HCT116 (cell line): ENCODE data around the gene TOX2. TPM values are rescaled to one million over a fixed set of nuclear protein-coding genes. Genes with fewer than 3 reads are reported as not detected.
A peak's percentile ranks its signal among the peaks of the same experiment; 100 is the strongest.

Source experiments
- ATAC-seq: fragments of 200-7000 bp; cut with Tn5 transposase; 2 replicates; pipeline ENCODE4 v1.9.1; 2020; ENCODE audit warnings: mild to moderate bottlenecking, moderate library complexity
- BruUV-seq: library from RNA; stranded (reverse); fragments of 400-500 nt; replicated peaks from 2 replicates; lab custom pipeline; 2021; lab: Mats Ljungman, UMichigan
- CTCF ChIA-PET: fragments of 300-600 bp; sonication (Branson Sonifier 250); formaldehyde crosslinking; loops from one replicate; lab custom pipeline; 2021; ENCODE audit warnings: antibody characterized with exemption; lab: Charles Lee
- POLR2A ChIA-PET: fragments of 300-600, 350-600 bp; sonication (Branson Sonifier 250); formaldehyde crosslinking; loops from one replicate; lab custom pipeline; 2021; ENCODE audit warnings: antibody characterized with exemption; lab: Charles Lee
- RAD21 ChIA-PET, 2 experiments: fragments of 300-600 bp; sonication (Branson Sonifier 250); formaldehyde crosslinking; loops; one replicate each; lab custom pipeline; 2023; ENCODE audit warnings: low total read pairs in 2 of 2; ENCODE audit not compliant: uncharacterized antibody in 2 of 2, unreplicated experiment in 2 of 2, low non-redundant PET in 1 of 2; lab: Charles Lee
- DNase-seq: peaks from one replicate; pipeline ENCODE4 v3.0.0-alpha.2; 2010; ENCODE audit warnings: low read depth, low spot score
- H2AFZ ChIP-seq: fragments of 200-600 bp; shearing (Covaris generic), sonication (generic); 2 replicates; pipeline ENCODE4 v1.6.1; 2017; ENCODE audit warnings: low read depth, mixed run types, mixed read lengths, antibody characterized with exemption, low read length; ENCODE audit not compliant: poor library complexity, severe bottlenecking
- H3K27ac ChIP-seq: 2 replicates; pipeline ENCODE4 v1.5.1; 2012; ENCODE audit warnings: low read depth, low read length
- H3K27me3 ChIP-seq: fragments of 200-600 bp; sonication (generic); 2 replicates; pipeline ENCODE4 v1.6.1; 2016; ENCODE audit warnings: mixed run types, low read length, mixed read lengths; ENCODE audit not compliant: insufficient read depth
- H3K36me3 ChIP-seq, 2 experiments: fragments of 200-500 bp in 1 of 2; fragments of 200-600 bp in 1 of 2; sonication (Bioruptor generic) in 1 of 2; sonication (generic) in 1 of 2; 2 replicates each; pipeline versions ENCODE4 v1.5.1 to v1.6.1; 2014 to 2016; ENCODE audit warnings: low read length in 2 of 2, inconsistent platforms in 1 of 2, mixed read lengths in 1 of 2, mixed run types in 1 of 2; ENCODE audit not compliant: insufficient read depth in 2 of 2, control insufficient read depth in 1 of 2
- H3K4me1 ChIP-seq, 2 experiments: fragments of 200-600 bp in 1 of 2; sonication (generic) in 1 of 2; 2 replicates each; pipeline versions ENCODE4 v1.5.1 to v1.6.1; 2012 to 2017; ENCODE audit warnings: low read length in 2 of 2, inconsistent platforms in 1 of 2, mild to moderate bottlenecking in 1 of 2, mixed read lengths in 1 of 2, mixed run types in 1 of 2, moderate library complexity in 1 of 2; ENCODE audit not compliant: insufficient read depth in 2 of 2, control insufficient read depth in 1 of 2
- H3K4me2 ChIP-seq: fragments of 200-600 bp; sonication (generic); 2 replicates; pipeline ENCODE4 v1.6.1; 2017; ENCODE audit warnings: mixed run types, low read length, mixed read lengths
- H3K4me3 ChIP-seq, 2 experiments: fragments of 200-600 bp in 1 of 2; sonication (generic) in 1 of 2; replicated peaks in 1 of 2; 2 replicates each; pipeline ENCODE4 v1.5.1; 2011 to 2016; ENCODE audit warnings: low read length in 2 of 2, control low read depth in 1 of 2, low read depth in 1 of 2, mild to moderate bottlenecking in 1 of 2, mixed read lengths in 1 of 2, mixed run types in 1 of 2
- H3K79me2 ChIP-seq: fragments of 200-600 bp; sonication (generic); 2 replicates; pipeline ENCODE4 v1.6.1; 2017; ENCODE audit warnings: mild to moderate bottlenecking, mixed run types, low read length, moderate library complexity, mixed read lengths; ENCODE audit not compliant: insufficient read depth
- H3K9ac ChIP-seq: fragments of 200-600 bp; sonication (generic); 2 replicates; pipeline ENCODE4 v1.6.1; 2016; ENCODE audit warnings: low read length, mixed read lengths
- H3K9me2 ChIP-seq: fragments of 200-600 bp; sonication (generic), shearing (Covaris generic); 2 replicates; pipeline ENCODE4 v1.6.1; 2017; ENCODE audit warnings: mixed run types, mild to moderate bottlenecking, moderate library complexity; ENCODE audit not compliant: insufficient read depth
- H3K9me3 ChIP-seq, 2 experiments: fragments of 200-500 bp in 1 of 2; fragments of 200-600 bp in 1 of 2; sonication (Bioruptor generic) in 1 of 2; sonication (generic) in 1 of 2; 2 replicates each; pipeline ENCODE4 v1.6.1; 2014 to 2017; ENCODE audit warnings: low read length in 2 of 2, mixed read lengths in 2 of 2, inconsistent platforms in 1 of 2, low read depth in 1 of 2, mild to moderate bottlenecking in 1 of 2, mixed run types in 1 of 2, moderate library complexity in 1 of 2; ENCODE audit not compliant: control insufficient read depth in 1 of 2, insufficient read depth in 1 of 2
- H4K20me1 ChIP-seq: fragments of 200-600 bp; sonication (generic), shearing (Covaris generic); 2 replicates; pipeline ENCODE4 v1.6.1; 2017; ENCODE audit warnings: mixed run types, mild to moderate bottlenecking, moderate library complexity; ENCODE audit not compliant: insufficient read depth
- CBX3 ChIP-seq: IDR thresholded peaks from 2 replicates; pipeline ENCODE4 v1.6.1; 2012; ENCODE audit warnings: low read depth
- CEBPB ChIP-seq: IDR thresholded peaks from 2 replicates; pipeline ENCODE4 v1.6.1; 2012; ENCODE audit warnings: low read depth
- EGR1 ChIP-seq: IDR thresholded peaks from 2 replicates; pipeline ENCODE4 v1.6.1; 2012; ENCODE audit warnings: low read depth
- ELF1 ChIP-seq: IDR thresholded peaks from 2 replicates; pipeline ENCODE4 v1.6.1; 2012; ENCODE audit warnings: low read depth, borderline replicate concordance
- JUND ChIP-seq: IDR thresholded peaks from 2 replicates; pipeline ENCODE4 v1.6.1; 2012
- SRF ChIP-seq: IDR thresholded peaks from 2 replicates; pipeline ENCODE4 v1.6.1; 2012; ENCODE audit warnings: low read depth
- TCF7L2 ChIP-seq: IDR thresholded peaks from 2 replicates; pipeline ENCODE4 v1.7.0; 2011; ENCODE audit warnings: borderline replicate concordance, inconsistent platforms; ENCODE audit not compliant: insufficient read depth, insufficient read length; ENCODE audit errors: extremely low read depth
- ZFX ChIP-seq: fragments of 450-650 bp; IDR thresholded peaks from 2 replicates; pipeline ENCODE4 v1.6.1; 2017
- ZNF274 ChIP-seq: fragments of 200-500 bp; sonication (Bioruptor generic); IDR thresholded peaks from 2 replicates; pipeline ENCODE4 v1.6.1; 2014; ENCODE audit warnings: mild to moderate bottlenecking, low read depth, low read length, inconsistent platforms
- intact Hi-C: fragments of 100-400 bp; cut with micrococcal nuclease; formaldehyde crosslinking; loops from 2 replicates; pipeline ENCODE4 v1.10.0; 2022
- total RNA-seq: library from RNA; stranded (reverse); gene quantifications from one replicate; pipeline ENCODE4 v1.2.1, GENCODE V29; 2021; ENCODE audit not compliant: unreplicated experiment
- TF ChIP-seq, protein P1 (sequence below): IDR thresholded peaks from 2 replicates; pipeline ENCODE4 v1.6.1; 2012
- TF ChIP-seq, protein P2 (sequence below): IDR thresholded peaks from 2 replicates; pipeline ENCODE4 v1.6.1; 2012
- TF ChIP-seq, protein P3 (sequence below), 3 experiments: fragments of 200-600 bp in 1 of 3; sonication (generic) in 1 of 3; IDR thresholded peaks in 2 of 3; conservative IDR thresholded peaks in 1 of 3; 2 replicates each; pipeline ENCODE4 v1.5.1; 2012 to 2017; ENCODE audit warnings: low read depth in 2 of 3, low read length in 2 of 3, antibody characterized with exemption in 1 of 3, borderline replicate concordance in 1 of 3, control low read depth in 1 of 3, mild to moderate bottlenecking in 1 of 3, mixed read lengths in 1 of 3, mixed run types in 1 of 3, moderate library complexity in 1 of 3; ENCODE audit not compliant: insufficient read depth in 1 of 3
- TF ChIP-seq, protein P4 (sequence below): IDR thresholded peaks from 2 replicates; pipeline ENCODE4 v1.6.1; 2011; ENCODE audit warnings: mild to moderate bottlenecking, low read length, moderate library complexity; ENCODE audit not compliant: insufficient replicate concordance; ENCODE audit errors: extremely low read depth

The TOX2 gene
- total RNA-seq, 1 experiment from 2014 or later = 39.6 TPM

DNA sequence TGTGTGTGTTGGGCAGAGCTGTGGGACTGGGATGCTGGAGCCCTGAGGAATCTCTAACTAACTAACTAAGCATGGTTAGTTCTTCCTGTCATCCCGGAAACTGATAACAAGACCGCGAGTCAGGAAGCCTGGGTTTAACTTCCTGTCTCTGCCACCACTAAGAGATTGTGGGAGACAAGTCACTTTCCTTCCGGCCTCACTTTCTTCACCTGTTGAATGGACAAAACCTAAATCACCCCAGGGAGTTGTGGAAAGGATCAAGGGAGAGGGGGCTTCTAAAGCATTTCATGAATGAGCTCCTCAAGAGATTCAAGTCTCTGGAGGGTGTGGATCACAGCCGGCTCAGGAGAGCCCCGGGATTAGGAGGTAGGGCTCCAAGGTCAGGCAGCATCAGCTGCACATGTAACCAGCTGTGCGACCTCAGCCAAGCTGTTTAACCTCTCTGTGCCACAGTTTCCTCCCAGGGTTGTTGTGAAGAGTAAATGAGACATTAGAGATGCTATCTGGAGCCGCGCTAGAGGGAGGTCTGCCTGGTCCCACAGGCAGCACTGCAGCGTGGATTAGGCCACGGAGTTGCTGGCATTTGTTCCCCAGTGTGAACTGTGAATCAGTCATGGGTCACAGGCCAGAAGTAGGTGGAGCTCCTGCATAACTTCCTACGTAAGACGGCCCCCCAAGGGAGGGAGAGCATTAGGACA lies 105.1 kb downstream of the TOX2 start:
- ChIA-PET CTCF (interaction anchor here (2.1 kb wide), 1 partner anchor 37 kb away, joined by 10 read pairs; no protein-coding TSS in a partner anchor), POLR2A (no interaction called here), RAD21 (interaction anchor here in 1 of 2 experiments (0.6 kb wide), 1 partner anchor 164 kb away, joined by 3 read pairs; no protein-coding TSS in a partner anchor)
- peak overlapping the region; percentile 82 for H3K4me2 ChIP-seq
- H3K27ac ChIP-seq = no peak overlapping the region
- H4K20me1 ChIP-seq = no peaks in the 10 kb centered on the region
- peaks cover 34 to 39% of the 10 kb centered on the region in 2 experiments for H3K4me1 ChIP-seq
- no peak for DNase-seq
- H3K9me3 ChIP-seq = no peaks in the 10 kb centered on the region
- intact Hi-C loops = no loop called here
- H3K27me3 ChIP-seq = no peaks in the 10 kb centered on the region
- TF ChIP-seq, protein P1, sequence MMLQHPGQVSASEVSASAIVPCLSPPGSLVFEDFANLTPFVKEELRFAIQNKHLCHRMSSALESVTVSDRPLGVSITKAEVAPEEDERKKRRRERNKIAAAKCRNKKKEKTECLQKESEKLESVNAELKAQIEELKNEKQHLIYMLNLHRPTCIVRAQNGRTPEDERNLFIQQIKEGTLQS = no peak
- TF ChIP-seq, protein P2, sequence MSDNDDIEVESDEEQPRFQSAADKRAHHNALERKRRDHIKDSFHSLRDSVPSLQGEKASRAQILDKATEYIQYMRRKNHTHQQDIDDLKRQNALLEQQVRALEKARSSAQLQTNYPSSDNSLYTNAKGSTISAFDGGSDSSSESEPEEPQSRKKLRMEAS = no peak
- TF ChIP-seq, protein P3, sequence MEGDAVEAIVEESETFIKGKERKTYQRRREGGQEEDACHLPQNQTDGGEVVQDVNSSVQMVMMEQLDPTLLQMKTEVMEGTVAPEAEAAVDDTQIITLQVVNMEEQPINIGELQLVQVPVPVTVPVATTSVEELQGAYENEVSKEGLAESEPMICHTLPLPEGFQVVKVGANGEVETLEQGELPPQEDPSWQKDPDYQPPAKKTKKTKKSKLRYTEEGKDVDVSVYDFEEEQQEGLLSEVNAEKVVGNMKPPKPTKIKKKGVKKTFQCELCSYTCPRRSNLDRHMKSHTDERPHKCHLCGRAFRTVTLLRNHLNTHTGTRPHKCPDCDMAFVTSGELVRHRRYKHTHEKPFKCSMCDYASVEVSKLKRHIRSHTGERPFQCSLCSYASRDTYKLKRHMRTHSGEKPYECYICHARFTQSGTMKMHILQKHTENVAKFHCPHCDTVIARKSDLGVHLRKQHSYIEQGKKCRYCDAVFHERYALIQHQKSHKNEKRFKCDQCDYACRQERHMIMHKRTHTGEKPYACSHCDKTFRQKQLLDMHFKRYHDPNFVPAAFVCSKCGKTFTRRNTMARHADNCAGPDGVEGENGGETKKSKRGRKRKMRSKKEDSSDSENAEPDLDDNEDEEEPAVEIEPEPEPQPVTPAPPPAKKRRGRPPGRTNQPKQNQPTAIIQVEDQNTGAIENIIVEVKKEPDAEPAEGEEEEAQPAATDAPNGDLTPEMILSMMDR (IDR thresholded peaks at IDR 0.05 in 2 of 3, conservative IDR thresholded peaks at IDR 0.05 in 1 of 3; ENCODE audit: borderline replicate concordance in 1 of 3, insufficient read depth in 1 of 3, low read depth in 2 of 3, low read length in 2 of 3) = no peak
- TF ChIP-seq ZFX (no peak), EGR1 (no peak), ELF1 (no peak), TCF7L2 (no peak), JUND (no peak), ZNF274 (no peak), CEBPB (no peak), SRF (no peak), CBX3 (no peak)
- TF ChIP-seq, protein P4, sequence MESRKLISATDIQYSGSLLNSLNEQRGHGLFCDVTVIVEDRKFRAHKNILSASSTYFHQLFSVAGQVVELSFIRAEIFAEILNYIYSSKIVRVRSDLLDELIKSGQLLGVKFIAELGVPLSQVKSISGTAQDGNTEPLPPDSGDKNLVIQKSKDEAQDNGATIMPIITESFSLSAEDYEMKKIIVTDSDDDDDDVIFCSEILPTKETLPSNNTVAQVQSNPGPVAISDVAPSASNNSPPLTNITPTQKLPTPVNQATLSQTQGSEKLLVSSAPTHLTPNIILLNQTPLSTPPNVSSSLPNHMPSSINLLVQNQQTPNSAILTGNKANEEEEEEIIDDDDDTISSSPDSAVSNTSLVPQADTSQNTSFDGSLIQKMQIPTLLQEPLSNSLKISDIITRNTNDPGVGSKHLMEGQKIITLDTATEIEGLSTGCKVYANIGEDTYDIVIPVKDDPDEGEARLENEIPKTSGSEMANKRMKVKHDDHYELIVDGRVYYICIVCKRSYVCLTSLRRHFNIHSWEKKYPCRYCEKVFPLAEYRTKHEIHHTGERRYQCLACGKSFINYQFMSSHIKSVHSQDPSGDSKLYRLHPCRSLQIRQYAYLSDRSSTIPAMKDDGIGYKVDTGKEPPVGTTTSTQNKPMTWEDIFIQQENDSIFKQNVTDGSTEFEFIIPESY = no peak
- H3K4me3 ChIP-seq = no peak overlapping the region
- no peaks in the 10 kb centered on the region for H3K79me2 ChIP-seq
- peak; percentile 21; the same call in 1 of the 2 replicates for ATAC-seq
- H3K9ac ChIP-seq = peak overlapping the region; percentile 21; the same call in 1 of the 2 replicates
- H2AFZ ChIP-seq = no peak overlapping the region
- H3K9me2 ChIP-seq = no peaks in the 10 kb centered on the region
- no peaks in the 10 kb centered on the region for H3K36me3 ChIP-seq
- no TSS peak for BruUV-seq
